Measurements from ENCODE around the gene RARG. TPM values are rescaled to one million over a fixed set of nuclear protein-coding genes. Genes with fewer than 3 reads are reported as not detected.

Gene RARG
- total RNA-seq (2014; rRNA removed; shearing (Covaris generic)): 31.3 and 36.8 TPM in 2 replicates

DNA sequence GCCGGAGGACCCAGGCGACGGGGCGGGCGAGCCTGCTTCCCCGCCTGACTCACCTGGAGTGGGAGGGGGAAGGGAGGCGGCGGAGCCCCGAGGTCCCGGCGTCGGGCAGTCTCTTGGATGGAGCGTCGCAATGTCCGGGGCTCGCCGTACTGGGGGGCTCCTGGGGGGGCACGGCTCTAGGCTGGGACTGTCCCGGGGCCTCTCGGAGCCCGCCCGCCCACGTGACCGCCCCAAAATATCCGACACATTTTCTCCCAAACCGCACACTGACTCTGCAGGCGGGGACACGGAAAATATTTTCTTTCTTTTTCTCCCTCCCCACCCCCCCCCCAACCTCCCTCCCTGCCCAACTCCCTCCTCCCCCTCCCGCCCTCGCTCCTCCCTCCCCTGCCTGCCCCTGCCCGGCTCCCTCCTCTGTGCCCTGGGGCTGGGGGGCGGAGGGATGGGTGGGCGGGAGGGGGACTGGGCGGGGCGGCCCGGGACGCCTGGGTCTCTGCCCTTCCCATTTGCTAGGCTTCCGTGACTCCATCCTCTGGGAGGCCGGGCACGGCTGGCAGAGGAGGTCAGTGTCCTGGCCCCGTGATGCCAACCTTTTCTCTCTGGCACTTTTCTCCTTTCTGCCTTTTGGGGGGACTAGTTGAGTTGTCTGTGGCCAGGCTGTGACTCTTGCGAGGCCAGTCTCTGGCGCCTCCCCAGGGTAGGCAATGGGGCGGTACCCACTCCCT is at the start of gene RARG:
Gene RARG (minus strand): TSS at position 289 of the 725 bp plus-strand sequence. CDS start 4,664 bp downstream, outside the sequence.

DNA sequence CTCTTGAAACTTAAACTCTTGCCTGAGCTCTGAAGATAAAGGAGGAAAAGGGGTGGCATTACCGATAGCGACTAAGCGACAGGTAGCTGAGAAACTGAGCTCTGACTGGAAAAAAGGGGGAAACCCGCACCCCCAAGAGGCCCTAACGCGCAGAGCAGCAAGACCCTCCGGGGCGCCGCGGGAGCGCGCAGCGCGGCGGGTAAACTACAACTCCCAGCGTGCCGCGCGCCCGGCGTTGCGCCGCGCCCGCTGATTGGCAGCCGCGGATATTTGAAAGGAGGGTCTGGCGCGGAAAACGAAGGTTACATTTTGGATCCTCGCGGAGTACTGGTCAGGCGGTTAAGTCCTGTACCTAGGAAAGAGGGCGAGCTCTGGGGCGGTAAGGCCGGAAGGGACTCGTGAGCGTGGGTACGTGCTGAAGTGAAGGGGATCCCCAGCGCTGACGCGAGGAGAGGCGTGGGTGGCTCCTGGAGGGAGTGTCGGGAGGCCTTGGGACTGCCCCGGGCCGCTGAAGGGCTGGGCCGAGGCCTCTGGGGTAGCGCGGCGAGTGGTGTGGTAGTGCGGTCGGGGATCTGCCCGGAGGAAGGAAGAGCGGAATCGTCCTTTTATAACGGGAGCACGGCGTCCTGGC is 36.1 kb upstream of the RARG start, which contains the start of gene ESPL1:
Gene ESPL1 (plus strand): TSS at position 301 of the 631 bp plus-strand sequence. CDS start 468 bp downstream, outside the sequence.

DNA sequence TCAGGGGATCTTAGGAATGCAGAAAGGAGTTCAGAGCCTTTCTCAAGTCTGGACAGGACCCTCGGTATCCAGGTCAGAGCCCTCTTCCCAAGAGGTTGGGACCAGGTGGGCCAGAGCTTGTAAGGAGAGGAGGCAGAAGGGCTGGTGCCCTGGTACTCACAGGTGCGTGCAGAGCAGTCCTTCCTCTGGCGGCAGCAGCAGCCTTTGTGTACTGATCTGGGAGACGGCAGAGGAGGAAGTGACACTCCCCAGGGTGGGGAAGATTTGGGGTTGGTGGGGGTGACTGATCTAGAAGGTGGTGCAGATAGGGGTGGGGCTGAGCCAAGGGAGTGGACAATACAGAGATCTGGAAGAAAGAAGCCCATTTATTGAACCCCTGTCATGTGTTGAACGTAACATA is 25.0 kb downstream of the RARG start, which contains the start of gene ITGB7:
Gene ITGB7 (minus strand): TSS at position 210 of the 400 bp plus-strand sequence. CDS start 6,808 bp downstream, outside the sequence.

DNA sequence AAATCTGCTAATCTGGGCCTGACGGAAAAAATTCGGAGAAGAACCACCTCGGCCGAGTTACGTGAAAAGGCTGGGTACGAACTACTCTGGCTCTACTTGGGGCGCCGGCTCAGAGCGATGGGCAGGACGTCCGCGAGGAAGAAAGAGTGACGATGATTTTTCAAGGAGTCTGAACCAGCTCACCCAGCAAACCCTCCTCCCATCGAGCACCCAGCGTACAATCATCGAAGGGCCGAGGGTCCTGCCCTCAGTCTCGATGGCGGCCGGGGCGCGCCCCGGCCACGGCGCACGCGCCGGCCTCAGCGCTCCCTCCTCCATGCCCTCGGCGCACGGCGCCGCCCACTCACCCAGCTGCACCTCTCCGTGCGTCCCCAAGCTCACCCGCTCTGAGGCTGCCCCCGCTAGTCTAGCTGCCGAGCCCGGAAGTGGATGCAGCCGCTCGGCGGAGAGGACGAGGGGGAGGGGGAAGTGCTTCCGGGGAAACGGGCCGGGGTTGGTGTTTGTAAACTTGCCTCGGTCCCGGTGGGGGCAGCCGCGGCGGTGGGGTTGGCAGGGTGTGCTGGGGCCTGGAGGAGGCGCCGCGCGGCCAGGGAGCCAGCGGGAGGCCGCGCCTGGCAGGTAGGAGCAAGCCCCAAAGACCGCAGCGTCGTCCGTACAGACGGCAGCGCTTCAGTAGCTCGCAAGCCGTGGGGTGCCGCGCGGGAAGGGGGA is 51.6 kb downstream of the RARG start, which contains the start of the genes CSAD and ZNF740:
Gene CSAD (minus strand): TSS at position 706 of the 711 bp plus-strand sequence. CDS start 7,455 bp downstream, outside the sequence.
Gene ZNF740 (plus strand): TSS at position 503 of the 711 bp plus-strand sequence. CDS start 1,262 bp downstream, outside the sequence.

Other genes with a start within 250 kb of the RARG start
- gene EIF4B, start 225.8 kb downstream of the RARG start, total RNA-seq (2014; rRNA removed; shearing (Covaris generic)): 878 and 984 TPM in 2 replicates
- 31.3 and 35.0 TPM in 2 replicates for gene TNS2, start 182.1 kb downstream of the RARG start, total RNA-seq (2014; rRNA removed; shearing (Covaris generic))
- 16.9 and 17.5 TPM in 2 replicates for gene SPRYD3, start 152.8 kb downstream of the RARG start, total RNA-seq (2014; rRNA removed; shearing (Covaris generic))
- gene IGFBP6, start 134.5 kb downstream of the RARG start, total RNA-seq (2014; rRNA removed; shearing (Covaris generic)): 321 and 347 TPM in 2 replicates
- 0.13 TPM in 1 of 2 replicates, not detected in the other for gene SOAT2, start 128.7 kb downstream of the RARG start, total RNA-seq (2014; rRNA removed; shearing (Covaris generic))
- gene ZNF740, start 51.5 kb downstream of the RARG start, total RNA-seq (2014; rRNA removed; shearing (Covaris generic)): 23.5 and 26.3 TPM in 2 replicates
- 18.5 and 19.8 TPM in 2 replicates for gene CSAD, start 51.3 kb downstream of the RARG start, total RNA-seq (2014; rRNA removed; shearing (Covaris generic))
- 2.2 and 5.1 TPM in 2 replicates for gene ITGB7, start 25.0 kb downstream of the RARG start, total RNA-seq (2014; rRNA removed; shearing (Covaris generic))
- 26.7 and 33.5 TPM in 2 replicates for gene ESPL1, start 36.1 kb upstream of the RARG start, total RNA-seq (2014; rRNA removed; shearing (Covaris generic))
- 589 and 598 TPM in 2 replicates for gene PFDN5, start 63.3 kb upstream of the RARG start, total RNA-seq (2014; rRNA removed; shearing (Covaris generic))
- gene MYG1, start 67.5 kb upstream of the RARG start, total RNA-seq (2014; rRNA removed; shearing (Covaris generic)): 120 and 144 TPM in 2 replicates
- 84.0 and 85.4 TPM in 2 replicates for gene AAAS, start 89.4 kb upstream of the RARG start, total RNA-seq (2014; rRNA removed; shearing (Covaris generic))
- not detected in 2 replicates for gene SP7, start 104.1 kb upstream of the RARG start, total RNA-seq (2014; rRNA removed; shearing (Covaris generic))
- gene SP1, start 148.0 kb upstream of the RARG start, total RNA-seq (2014; rRNA removed; shearing (Covaris generic)): 47.5 and 58.1 TPM in 2 replicates
- not detected in 2 replicates for gene AMHR2, start 191.6 kb upstream of the RARG start, total RNA-seq (2014; rRNA removed; shearing (Covaris generic))
- gene PRR13, start 209.5 kb upstream of the RARG start, total RNA-seq (2014; rRNA removed; shearing (Covaris generic)): 39.5 and 44.1 TPM in 2 replicates
- 215 and 216 TPM in 2 replicates for gene PCBP2, start 219.9 kb upstream of the RARG start, total RNA-seq (2014; rRNA removed; shearing (Covaris generic))